Peyer's patch (tissue), 4 donors: ENCODE measurements around the gene CHCHD3. TPM values are rescaled to one million over a fixed set of nuclear protein-coding genes. Genes with fewer than 3 reads are reported as not detected.
"Not testable (repeated sequence)": the region's sequence is repeated elsewhere in the genome, so short reads cannot be mapped to it uniquely, and the experiment has no call there.

Experiments
- DNase-seq, 3 donors: peaks; one replicate each; pipeline ENCODE4 v3.0.0-alpha.2; 2017 to 2019
- H3K27ac ChIP-seq, 4 donors: fragments of 200-600 bp; sonication (generic); one replicate each; pipeline ENCODE4 v1.5.1; 2016 to 2019
- H3K27me3 ChIP-seq, 2 donors: fragments of 200-600 bp; sonication (generic); one replicate each; pipeline ENCODE4 v1.5.1; 2019
- H3K36me3 ChIP-seq, 3 donors: fragments of 200-600 bp; sonication (generic); one replicate each; pipeline ENCODE4 v1.5.1; 2016 to 2019
- H3K4me1 ChIP-seq, 4 donors: fragments of 200-600 bp; sonication (generic); one replicate each; pipeline ENCODE4 v1.5.1; 2016 to 2019
- H3K4me3 ChIP-seq, 4 donors: fragments of 200-600 bp; sonication (generic); 1 replicate in 3 of 4; 2 replicates in 1 of 4; pipeline ENCODE4 v1.5.1; 2016 to 2019; ENCODE audit warnings: mild to moderate bottlenecking in 1 of 4
- H3K9me3 ChIP-seq, 4 donors: fragments of 200-600 bp; sonication (generic); one replicate each; pipeline ENCODE4 v1.5.1; 2016 to 2019; ENCODE audit warnings: mild to moderate bottlenecking in 1 of 4
- POLR2A ChIP-seq, 2 donors: fragments of 450-650 bp; IDR thresholded peaks; one replicate each; pipeline ENCODE4 v1.5.1; 2017; ENCODE audit warnings: antibody characterized with exemption in 2 of 2, mild to moderate bottlenecking in 2 of 2, moderate library complexity in 2 of 2
- total RNA-seq, 4 donors: library from RNA; depleted of rRNA; stranded (reverse); fragments of >200 nt; gene quantifications; one replicate each; pipeline ENCODE4 v1.1.0, GENCODE V29; 2016
- TF ChIP-seq, protein P1 (sequence below), 6 experiments: fragments of 450-650 bp in 4 of 6; fragments of 200-600 bp in 2 of 6; sonication (generic) in 1 of 6; IDR thresholded peaks; one replicate each; pipeline ENCODE4 v1.5.1; 2017 to 2019; ENCODE audit warnings: antibody characterized with exemption in 6 of 6, mild to moderate bottlenecking in 3 of 6, moderate library complexity in 1 of 6

Gene CHCHD3
- total RNA-seq, 4 donors from 2014 or later: 53.9 to 114 (median 84.0) TPM

DNA sequence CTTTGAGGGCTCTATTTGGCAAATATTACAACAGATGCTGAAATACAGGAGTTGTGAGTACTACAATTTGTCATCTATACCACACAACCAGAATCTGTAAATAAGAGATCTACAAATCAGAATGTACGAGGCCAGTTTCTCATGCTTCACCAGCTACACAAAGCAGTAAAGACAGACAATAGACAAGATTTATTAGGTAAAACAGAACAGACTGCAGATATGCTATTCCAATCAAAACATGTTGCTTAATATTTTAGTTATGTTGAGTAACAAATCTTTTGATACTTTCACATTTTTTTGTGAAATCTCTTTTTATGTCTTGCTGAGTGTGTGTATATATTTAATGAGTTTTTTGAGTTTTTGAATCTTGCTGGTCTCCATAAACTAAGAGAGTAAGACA, 109.1 kb downstream of the CHCHD3 start:
- no peak overlapping the region for H3K27ac ChIP-seq
- H3K27me3 ChIP-seq: no peaks in the 10 kb centered on the region
- H3K9me3 ChIP-seq: no peaks in the 10 kb centered on the region
- no peak overlapping the region for H3K4me3 ChIP-seq
- H3K4me1 ChIP-seq: no peaks in the 10 kb centered on the region
- peaks cover 0 to 20% (median 0%) of the 10 kb centered on the region in 3 donors for H3K36me3 ChIP-seq
- no peak for DNase-seq
- no peak for TF ChIP-seq POLR2A (IDR thresholded peaks at IDR 0.05)
- TF ChIP-seq, protein P1, sequence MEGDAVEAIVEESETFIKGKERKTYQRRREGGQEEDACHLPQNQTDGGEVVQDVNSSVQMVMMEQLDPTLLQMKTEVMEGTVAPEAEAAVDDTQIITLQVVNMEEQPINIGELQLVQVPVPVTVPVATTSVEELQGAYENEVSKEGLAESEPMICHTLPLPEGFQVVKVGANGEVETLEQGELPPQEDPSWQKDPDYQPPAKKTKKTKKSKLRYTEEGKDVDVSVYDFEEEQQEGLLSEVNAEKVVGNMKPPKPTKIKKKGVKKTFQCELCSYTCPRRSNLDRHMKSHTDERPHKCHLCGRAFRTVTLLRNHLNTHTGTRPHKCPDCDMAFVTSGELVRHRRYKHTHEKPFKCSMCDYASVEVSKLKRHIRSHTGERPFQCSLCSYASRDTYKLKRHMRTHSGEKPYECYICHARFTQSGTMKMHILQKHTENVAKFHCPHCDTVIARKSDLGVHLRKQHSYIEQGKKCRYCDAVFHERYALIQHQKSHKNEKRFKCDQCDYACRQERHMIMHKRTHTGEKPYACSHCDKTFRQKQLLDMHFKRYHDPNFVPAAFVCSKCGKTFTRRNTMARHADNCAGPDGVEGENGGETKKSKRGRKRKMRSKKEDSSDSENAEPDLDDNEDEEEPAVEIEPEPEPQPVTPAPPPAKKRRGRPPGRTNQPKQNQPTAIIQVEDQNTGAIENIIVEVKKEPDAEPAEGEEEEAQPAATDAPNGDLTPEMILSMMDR (IDR thresholded peaks at IDR 0.05): no peak

DNA sequence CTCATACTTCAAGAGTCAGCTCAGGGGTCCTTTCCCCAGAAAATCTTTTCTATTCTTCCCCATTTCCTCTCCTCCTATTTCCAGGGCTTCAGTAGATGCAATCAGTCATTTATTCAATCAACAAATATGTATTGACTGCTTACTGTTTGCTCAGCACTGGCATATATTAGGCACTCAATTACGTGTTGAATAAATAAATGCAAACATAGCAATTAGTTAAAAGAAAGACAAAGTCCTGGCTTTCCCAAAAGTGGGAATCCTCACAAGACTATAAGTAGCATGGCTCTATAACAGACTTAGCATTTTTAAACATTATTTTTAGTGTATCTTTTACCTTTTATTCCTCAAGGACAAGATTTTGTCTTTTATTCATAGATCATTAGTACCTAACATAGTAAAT, 111.6 kb downstream of the CHCHD3 start:
- no peak overlapping the region for H3K4me3 ChIP-seq
- no peak for DNase-seq
- no peaks in the 10 kb centered on the region for H3K27me3 ChIP-seq
- H3K4me1 ChIP-seq: no peaks in the 10 kb centered on the region
- TF ChIP-seq, protein P1 (IDR thresholded peaks at IDR 0.05): no peak
- TF ChIP-seq POLR2A (IDR thresholded peaks at IDR 0.05): no peak
- H3K9me3 ChIP-seq: no peaks in the 10 kb centered on the region
- no peak overlapping the region for H3K27ac ChIP-seq
- H3K36me3 ChIP-seq: peaks cover 0 to 20% (median 0%) of the 10 kb centered on the region in 3 donors

DNA sequence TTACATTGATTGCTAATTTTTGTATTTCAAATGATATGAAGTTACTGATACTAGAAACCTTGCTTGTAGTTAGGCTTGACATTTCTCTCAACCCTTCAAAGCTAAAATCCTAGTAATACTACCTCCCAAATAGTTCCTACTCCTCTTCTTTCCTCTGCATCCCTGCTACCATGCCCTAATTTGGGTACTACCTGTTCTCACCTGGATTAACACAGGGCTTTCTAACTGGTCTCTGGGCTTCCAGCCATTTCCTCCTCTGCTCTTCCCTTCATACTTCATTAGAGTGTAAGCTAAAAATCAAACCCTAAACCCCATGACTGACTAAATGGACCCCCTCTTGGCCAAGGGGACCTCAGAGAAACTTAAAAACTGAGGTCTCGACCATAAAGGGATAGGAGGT, 112.4 kb downstream of the CHCHD3 start:
- TF ChIP-seq, protein P1 (IDR thresholded peaks at IDR 0.05): no peak
- TF ChIP-seq POLR2A (IDR thresholded peaks at IDR 0.05): no peak

DNA sequence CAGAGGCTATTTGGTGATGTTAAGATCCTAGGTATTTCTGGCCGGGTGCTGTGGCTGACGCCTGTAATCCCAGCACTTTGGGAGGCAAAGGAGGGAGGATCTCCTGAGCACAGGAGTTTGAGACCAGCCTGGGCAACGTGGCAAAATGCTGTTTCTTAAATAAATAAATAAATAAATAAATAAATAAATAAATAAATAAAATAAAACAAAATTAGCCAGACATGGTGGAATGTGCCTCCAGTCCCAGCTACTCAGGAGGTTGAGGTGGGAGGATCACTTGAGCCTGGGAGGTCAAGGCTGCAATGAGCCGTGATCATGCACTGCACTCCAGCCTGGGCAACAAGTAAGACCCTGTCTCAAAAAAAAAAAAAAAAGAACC, 114.4 kb downstream of the CHCHD3 start:
- H3K27ac ChIP-seq: peak overlapping the region in 2 of 4 donors; percentile 44 to 78
- not testable (repeated sequence) for DNase-seq, H3K4me3 ChIP-seq, H3K9me3 ChIP-seq, H3K4me1 ChIP-seq, H3K36me3 ChIP-seq, H3K27me3 ChIP-seq

More for the DNA sequence above, 112.4 kb downstream of the CHCHD3 start:
- Histone ChIP-seq H3K9me3 (no peaks in the 10 kb centered on the region), H3K36me3 (peaks cover 0 to 14% (median 0%) of the 10 kb centered on the region in 3 donors), H3K4me1 (no peaks in the 10 kb centered on the region), H3K27ac (no peak overlapping the region), H3K27me3 (no peaks in the 10 kb centered on the region), H3K4me3 (no peak overlapping the region)
- no peak for DNase-seq

DNA sequence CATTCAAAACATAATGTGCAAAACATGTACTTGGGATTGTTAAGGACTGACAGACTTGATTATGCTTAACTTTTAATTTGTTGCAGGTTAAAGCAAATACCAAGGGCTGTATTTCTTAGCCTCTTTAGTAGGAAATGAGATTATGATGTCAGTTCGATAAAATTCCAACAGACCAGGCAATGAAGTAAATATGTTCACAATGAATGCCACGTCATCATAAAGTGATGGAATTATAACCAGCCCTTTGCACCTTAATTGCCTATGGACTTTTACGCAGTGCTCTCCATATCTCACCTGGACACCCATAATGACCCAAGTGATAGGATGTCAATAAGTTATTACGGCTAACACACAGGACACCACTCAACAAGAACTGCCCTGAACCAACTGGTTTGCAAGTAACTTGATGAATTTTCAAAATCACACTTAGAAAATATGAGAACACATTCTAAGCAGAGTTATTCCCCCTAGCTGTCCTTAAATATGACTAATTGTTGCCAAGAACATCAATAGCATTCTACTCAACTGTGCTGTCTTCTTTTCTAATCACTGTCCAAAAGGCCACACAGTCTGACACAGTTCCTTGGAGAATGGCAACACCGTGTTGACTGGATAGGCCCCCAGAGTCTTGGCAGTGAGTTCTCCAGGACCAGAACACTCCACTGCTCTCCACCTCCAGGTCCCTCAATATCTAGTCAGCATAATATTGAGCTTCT, 115.0 kb downstream of the CHCHD3 start:
- peak overlapping the region in 2 of 4 donors; percentile 44 to 78 for H3K27ac ChIP-seq
- H3K4me1 ChIP-seq: no peaks in the 10 kb centered on the region

DNA sequence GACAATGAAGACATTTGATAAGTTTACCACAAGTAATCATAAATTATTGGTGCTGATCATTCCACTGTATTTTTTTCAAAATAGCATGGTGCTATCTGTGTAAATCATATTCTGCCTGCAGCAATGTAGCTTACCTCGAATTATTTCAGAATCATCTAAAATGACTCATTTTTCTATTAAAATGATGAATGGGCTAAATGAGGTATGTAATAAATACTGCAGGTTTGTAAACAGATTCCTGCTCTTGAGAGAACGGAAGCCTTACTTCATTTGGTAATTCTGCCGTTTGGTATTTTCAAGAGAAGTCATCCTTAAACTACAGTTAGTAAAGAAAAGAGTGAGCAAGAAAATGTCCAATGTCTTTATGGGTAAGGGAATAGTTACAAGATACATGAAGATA, 115.9 kb downstream of the CHCHD3 start:
- H3K27me3 ChIP-seq: no peaks in the 10 kb centered on the region
- no peak for DNase-seq
- no peak for TF ChIP-seq POLR2A (IDR thresholded peaks at IDR 0.05)
- TF ChIP-seq, protein P1 (IDR thresholded peaks at IDR 0.05): no peak
- peak overlapping the region in 2 of 4 donors; percentile 44 to 78 for H3K27ac ChIP-seq
- no peaks in the 10 kb centered on the region for H3K4me1 ChIP-seq
- no peak overlapping the region for H3K4me3 ChIP-seq
- H3K9me3 ChIP-seq: no peaks in the 10 kb centered on the region
- no peaks in the 10 kb centered on the region for H3K36me3 ChIP-seq

More for the DNA sequence above, 115.0 kb downstream of the CHCHD3 start:
- H3K27me3 ChIP-seq: no peaks in the 10 kb centered on the region
- no peaks in the 10 kb centered on the region for H3K36me3 ChIP-seq
- TF ChIP-seq POLR2A (IDR thresholded peaks at IDR 0.05): no peak
- H3K9me3 ChIP-seq: no peaks in the 10 kb centered on the region
- H3K4me3 ChIP-seq: no peak overlapping the region
- no peak for DNase-seq
